GM12873 (cell line): ENCODE data around the gene TRPM5.

ENCODE experiments used
- TF ChIP-seq, protein P1 (sequence below): IDR thresholded peaks from 2 replicates; pipeline ENCODE4 v1.5.1; 2012; ENCODE audit warnings: low read depth, mild to moderate bottlenecking, moderate library complexity, low read length, control low read depth; ENCODE audit not compliant: insufficient read depth; ENCODE audit errors: missing control alignments

The TRPM5 gene

DNA sequence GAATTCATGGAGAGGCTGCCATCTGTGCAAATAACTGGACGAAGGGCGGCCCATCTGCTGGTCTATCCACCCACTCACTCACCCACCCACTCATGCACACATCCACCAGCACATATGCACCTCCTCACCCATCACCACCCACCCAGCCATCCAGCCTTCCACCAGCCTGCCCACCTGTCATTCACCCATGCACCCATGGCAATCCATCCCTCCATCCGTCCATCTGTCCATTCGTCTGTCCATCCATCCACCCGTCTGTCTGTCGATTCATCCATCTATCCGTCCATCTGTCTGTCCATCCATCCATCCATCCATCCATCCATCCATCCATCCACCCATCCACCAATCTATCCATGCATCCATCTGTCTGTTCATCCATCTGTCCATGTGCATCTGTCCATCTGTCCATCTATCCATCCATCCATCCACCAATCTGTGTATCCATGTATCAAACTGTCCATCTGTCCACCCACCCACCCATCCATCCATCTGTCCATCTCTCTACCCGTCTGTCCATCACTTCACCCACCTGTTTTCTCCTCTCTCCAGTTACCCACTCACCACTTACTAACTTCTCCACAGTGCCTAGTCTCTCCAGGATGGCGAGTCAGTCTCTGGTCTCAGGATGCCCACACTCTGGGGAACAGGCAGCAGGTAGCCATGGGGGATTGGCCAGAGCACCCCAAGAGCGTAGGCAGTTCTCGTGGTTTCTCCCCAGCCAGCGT is 8.9 kb downstream of the TRPM5 start:
- TF ChIP-seq, protein P1, sequence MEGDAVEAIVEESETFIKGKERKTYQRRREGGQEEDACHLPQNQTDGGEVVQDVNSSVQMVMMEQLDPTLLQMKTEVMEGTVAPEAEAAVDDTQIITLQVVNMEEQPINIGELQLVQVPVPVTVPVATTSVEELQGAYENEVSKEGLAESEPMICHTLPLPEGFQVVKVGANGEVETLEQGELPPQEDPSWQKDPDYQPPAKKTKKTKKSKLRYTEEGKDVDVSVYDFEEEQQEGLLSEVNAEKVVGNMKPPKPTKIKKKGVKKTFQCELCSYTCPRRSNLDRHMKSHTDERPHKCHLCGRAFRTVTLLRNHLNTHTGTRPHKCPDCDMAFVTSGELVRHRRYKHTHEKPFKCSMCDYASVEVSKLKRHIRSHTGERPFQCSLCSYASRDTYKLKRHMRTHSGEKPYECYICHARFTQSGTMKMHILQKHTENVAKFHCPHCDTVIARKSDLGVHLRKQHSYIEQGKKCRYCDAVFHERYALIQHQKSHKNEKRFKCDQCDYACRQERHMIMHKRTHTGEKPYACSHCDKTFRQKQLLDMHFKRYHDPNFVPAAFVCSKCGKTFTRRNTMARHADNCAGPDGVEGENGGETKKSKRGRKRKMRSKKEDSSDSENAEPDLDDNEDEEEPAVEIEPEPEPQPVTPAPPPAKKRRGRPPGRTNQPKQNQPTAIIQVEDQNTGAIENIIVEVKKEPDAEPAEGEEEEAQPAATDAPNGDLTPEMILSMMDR: no peak

DNA sequence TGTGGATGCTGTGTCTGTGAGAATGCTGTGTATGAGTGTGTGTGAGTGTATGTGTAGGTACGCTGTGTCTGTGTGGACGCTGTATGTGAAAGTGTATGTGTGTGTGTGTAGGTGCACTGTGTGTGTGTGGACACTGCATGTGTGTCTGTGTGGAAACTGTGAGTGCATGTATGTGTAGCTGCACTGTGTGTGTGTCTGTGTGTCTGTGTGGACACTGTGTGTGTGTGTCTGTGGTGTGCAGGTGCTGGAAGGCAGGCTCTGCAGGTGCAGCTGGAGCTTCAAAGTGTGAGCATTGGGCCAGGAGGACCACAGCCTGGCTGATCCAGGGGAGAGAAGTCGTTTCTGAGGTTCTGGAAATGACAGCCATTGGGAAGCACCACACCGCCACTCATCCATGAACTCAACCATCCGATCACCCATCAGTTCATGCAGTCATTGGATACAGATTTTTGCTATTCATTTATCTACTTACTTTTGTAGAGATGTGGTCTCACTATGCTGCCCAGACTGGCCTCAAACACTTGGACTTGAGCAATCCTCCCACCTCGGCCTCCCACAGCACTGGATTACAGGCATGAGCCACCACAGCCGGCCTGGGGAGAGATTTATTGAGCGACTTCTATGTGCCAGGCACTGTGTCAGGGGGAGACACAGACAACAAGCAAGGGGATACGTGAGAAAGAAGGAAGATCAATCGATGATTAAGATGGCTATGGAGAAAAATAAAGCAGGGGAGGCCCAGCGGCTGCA is 9.6 kb downstream of the TRPM5 start:
- TF ChIP-seq, protein P1: no peak

DNA sequence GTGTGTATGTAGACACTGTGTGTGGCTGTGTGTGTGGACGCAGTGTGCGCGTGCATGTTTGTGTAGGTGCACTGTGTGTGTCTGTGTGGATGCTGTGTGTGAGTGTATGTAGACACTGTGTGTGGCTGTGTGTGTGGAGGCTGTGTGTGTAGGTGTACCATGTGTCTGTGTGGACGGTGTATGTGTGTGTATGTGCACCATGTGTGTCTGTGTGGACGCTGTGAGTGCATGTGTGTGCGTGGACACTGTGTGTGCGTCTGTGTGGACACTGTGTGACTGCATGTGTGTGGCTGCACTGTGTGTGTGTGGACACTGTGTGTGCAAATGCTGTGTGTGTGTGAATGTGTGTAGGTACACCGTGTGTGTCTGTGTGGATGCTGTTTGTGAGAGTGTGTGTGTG is 10.3 kb downstream of the TRPM5 start:
- TF ChIP-seq, protein P1: no peak

DNA sequence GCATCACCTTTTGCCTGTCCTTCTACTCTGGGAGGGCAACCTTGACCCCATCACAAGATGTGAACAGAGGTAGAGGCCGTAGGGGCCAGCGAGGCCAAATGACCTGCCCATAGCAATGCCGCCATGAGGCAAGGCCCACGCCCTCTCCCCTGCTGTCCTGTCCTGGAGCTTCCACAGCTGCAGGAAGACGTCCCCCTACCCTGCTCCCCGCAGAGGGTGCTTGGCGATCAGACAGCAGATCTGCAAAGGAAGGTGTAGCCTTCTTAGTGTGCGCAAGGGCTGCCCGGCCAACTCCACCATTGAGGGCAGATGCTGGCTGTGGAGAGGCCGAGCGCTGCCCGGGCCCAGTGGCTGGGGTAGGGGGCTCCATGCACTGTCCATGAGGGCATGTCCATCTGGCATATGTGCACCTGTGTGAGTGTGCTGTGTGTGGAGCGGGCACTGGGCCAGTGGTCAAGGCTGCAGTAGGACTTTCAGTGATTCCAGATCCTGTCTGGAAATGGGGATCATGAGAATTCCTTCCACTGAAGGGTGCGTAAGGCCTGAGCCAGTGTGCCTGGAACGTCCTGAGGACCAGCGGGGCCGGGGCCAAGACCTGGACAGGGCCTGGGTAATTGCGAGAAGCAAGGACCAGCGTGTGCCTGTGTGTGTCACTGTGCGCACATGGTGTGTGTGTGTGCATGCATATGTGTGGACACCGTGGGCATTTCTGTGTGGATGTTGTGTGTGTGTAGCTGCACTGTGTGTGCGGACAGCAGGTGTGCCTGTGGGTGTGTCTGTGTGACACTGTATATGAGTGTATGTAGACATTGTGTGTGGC is 11.0 kb downstream of the TRPM5 start:
- TF ChIP-seq, protein P1: no peak

DNA sequence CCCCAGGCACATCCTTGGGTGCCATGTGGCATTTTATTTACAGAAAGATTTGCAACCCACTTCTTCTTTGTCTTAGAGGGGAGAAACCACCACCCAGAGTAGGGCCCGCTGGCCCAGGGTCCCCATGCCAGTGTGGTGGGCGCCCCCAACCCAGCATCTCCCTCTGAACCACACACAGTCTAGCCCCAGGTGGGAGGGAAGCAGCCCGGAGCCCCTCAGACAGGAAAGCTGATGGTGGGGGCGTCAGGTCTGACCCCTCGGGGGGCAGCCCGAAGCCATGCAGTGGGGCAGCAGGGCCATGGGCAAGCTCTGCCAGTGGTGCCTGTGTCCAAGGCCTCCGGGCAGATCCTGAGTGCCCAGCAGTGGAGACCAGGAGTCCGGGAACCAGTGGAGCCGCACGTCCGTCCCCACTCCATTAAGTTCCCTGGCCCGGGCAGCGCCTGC is 11.7 kb downstream of the TRPM5 start:
- TF ChIP-seq, protein P1: no peak

DNA sequence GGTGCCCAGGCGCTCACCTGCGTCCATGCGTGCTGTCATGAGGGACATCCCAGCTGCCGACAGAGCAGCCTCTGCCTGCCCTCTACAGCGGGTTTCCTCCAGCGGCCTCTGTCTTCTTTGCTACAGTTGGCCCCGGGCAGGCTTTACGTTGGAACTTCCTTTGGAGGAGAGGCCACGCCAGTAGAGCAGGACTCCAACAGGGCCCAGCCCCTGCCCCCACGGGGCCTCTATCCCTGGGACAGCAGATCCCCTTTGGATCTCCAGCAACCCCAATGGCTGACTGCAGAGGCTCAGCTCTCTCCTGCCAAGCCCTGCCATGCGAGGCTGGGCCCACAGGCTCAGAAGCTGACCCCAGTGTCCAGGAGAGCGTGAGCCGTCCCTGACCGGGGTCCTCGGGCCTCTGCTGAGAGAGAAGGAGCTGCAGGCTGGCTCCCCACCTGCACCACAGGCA is 12.1 kb downstream of the TRPM5 start:
- TF ChIP-seq, protein P1: no peak

DNA sequence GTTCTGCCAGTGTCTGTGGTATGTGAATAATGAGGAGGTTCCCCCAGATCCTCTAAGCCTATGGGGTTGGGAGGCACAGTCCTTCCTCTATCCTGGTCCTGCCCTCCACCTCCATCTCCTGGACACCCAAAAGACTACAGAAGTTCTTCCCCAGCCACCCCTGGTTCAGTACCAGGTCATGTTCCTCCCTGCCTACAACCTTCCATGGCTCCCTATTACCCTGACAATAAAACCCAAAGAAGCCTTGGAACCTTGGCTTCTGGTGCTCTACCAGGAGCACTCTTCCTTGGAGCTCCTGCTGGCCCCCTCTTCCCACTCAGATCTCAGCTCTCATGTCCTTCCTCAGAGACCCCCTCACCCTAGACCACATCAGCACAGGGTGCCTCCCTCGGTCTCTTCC is 12.9 kb downstream of the TRPM5 start:
- TF ChIP-seq, protein P1: no peak
